ENCODE data around the gene ESYT1.
A peak's percentile ranks its signal among the peaks of the same experiment; 100 is the strongest.

The ESYT1 gene

GRCh38 chr12:56127888-56128669 lies at the start of gene ESYT1:
ESYT1 (plus strand) TSS chr12:56128267; CDS start chr12:56128320, 53 bp downstream.
- DNase-seq (ENCODE audit: low read depth) = peak; percentile 100

DNA sequence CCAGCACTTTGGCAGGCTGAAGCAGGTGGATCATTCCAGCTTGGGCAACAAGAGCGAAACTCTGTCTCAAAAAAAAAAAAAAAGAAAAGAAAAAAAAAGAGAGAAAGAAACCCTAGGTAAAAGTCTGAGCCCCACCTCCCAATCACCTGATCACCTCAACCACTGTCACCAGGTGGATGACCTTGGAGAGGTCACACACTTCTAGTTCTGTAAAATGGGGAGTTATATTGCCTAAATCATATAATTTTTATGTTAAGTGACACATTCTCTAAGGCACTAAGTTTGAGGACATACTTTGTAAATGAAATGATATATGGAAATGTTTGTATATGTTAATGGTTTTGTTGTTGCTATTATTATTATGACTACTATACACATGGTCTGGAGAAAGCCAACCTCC lies 49.6 kb upstream of the ESYT1 start:
- no peak for DNase-seq (ENCODE audit: low read depth)

- DNase-seq (ENCODE audit: low read depth) = peak; percentile 69
Measured at GRCh38 chr12:56078931-56079722, 48.9 kb upstream of the ESYT1 start.

GRCh38 chr12:56079723-56080555 lies 48.1 kb upstream of the ESYT1 start, which contains the start of gene ERBB3:
ERBB3 (plus strand) TSS chr12:56080165; CDS start chr12:56080301, 136 bp downstream.
- peak; percentile 48 for DNase-seq (ENCODE audit: low read depth)

DNA sequence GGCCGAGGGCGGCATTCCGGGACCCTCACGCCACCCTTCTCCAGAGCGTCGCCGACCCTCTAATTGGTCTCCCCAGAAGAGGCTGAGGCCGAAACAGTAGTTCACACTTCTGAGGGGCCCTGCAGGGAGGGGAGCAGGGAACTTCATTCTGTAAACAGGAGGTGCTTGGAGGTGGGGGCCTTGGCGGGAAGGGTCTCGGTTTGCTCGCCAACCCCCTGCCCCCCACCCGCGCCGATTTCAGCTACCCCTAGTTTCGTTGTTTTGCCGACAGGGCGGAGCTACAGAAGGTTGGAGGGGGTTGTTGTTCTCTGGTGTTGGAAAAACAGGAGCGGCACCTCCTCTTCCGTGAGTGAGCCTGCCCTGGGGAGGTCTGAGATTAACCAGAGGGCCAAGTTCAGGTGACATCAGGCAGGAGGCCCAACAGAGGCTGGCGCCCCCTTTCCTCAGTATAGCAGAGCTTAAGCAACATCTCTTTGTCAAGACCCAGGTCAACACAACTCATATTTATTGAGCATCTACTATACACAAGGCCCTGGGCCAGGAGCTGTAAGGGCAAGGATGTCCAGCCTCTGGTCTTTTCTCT lies 47.4 kb upstream of the ESYT1 start:
- no peak for DNase-seq (ENCODE audit: low read depth)

- no peak for DNase-seq (ENCODE audit: low read depth)
Measured at GRCh38 chr12:56081393-56082347, 46.4 kb upstream of the ESYT1 start.

- no peak for DNase-seq (ENCODE audit: low read depth)
Measured at GRCh38 chr12:56082382-56082781, 45.7 kb upstream of the ESYT1 start.

DNA sequence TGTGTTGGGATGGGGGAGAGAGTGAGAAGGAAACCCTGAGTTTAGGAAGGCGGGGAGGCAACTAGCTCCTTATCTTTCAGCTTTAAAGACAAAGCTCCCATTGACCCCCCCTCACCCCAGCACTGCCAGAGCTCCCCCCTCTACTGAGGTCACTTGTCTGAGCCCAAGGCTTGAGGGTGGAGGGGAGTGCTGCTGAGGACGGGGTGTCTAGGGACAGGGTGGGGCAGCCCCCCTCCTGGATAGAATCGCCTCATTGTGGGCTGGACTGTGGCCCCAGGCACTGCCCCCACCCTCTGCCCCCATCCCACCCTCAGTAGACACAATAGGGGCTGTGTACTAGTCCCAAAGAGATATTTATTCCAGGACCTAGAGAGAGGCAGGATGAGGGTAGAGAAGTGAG lies 45.1 kb upstream of the ESYT1 start:
- no peak for DNase-seq (ENCODE audit: low read depth)

GRCh38 chr12:56084958-56085543 lies 43.0 kb upstream of the ESYT1 start:
- no peak for DNase-seq (ENCODE audit: low read depth)

DNA sequence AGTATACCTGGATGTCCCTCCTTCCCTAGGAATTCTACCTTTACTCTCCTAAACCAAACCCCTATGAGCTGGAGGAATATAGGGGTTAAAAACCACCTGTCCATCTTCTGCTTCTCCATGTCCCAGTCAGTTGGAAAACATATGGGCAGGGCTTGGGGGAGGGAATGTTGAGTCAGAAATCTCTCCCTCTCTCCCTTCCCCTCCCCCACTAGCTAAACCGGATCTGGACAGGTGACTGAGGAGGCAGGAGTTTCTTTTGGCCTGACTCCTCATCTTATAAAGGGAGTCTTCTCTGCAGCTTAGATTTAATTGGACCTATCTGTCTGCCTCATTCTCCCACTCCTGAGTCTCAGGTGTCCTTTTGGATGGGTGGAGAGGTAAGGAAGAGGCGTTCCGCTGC lies 42.0 kb upstream of the ESYT1 start:
- DNase-seq (ENCODE audit: low read depth) = no peak

GRCh38 chr12:56086608-56087007 lies 41.5 kb upstream of the ESYT1 start:
- DNase-seq (ENCODE audit: low read depth) = no peak

- DNase-seq (ENCODE audit: low read depth) = no peak
Measured at GRCh38 chr12:56087220-56087619, 40.8 kb upstream of the ESYT1 start.

- DNase-seq (ENCODE audit: low read depth) = no peak
Measured at GRCh38 chr12:56097738-56098137, 30.3 kb upstream of the ESYT1 start.

GRCh38 chr12:56098592-56098991 lies 29.5 kb upstream of the ESYT1 start:
- DNase-seq (ENCODE audit: low read depth) = no peak

GRCh38 chr12:56099787-56100186 lies 28.3 kb upstream of the ESYT1 start:
- DNase-seq (ENCODE audit: low read depth) = no peak

- DNase-seq (ENCODE audit: low read depth) = no peak
Measured at GRCh38 chr12:56101045-56101444, 27.0 kb upstream of the ESYT1 start.

DNA sequence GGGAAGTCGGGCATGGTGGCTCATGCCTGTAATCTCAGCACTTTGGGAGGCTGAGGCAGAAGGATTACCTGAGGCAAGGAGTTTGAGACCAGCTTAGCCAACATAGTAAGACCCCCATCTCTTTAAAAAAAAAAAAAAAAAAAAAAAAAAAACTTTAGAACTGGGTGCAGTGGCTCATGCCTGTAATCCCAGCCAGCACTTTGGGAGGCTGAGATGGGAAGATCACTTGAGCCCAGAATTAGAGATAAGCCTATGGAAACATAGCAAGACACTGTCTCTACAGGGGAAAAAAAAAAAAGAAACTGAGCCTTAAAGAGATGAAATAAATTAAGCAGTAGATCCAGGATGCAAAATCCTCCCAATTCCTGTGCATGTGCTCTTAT lies 25.4 kb upstream of the ESYT1 start:
- no peak for DNase-seq (ENCODE audit: low read depth)

DNA sequence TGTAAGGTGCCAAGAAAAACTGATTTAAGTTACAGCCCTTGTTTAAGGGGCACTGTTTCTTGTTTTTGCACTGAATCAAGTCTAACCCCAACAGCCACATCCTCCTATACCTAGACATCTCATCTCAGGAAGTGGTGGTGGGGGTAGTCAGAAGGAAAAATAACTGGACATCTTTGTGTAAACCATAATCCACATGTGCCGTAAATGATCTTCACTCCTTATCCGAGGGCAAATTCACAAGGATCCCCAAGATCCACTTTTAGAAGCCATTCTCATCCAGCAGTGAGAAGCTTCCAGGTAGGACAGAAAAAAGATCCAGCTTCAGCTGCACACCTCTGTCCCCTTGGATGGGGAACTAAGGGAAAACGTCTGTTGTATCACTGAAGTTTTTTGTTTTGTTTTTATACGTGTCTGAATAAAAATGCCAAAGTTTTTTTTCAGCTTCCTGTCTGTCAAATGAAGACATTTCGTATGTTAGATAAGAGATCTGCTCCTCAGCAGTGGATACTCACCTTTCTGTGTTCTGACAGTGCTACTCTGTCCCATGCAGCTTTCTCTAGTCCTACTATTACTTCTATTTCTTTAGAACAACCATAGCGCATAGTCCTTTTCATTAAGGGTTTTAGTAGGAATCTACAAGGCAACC lies 24.9 kb upstream of the ESYT1 start:
- no peak for DNase-seq (ENCODE audit: low read depth)

- DNase-seq (ENCODE audit: low read depth) = no peak
Measured at GRCh38 chr12:56103823-56104108, 24.3 kb upstream of the ESYT1 start.
